HepG2 (cell line): ENCODE measurements around the gene CDK2AP2. TPM values are rescaled to one million over a fixed set of nuclear protein-coding genes. Genes with fewer than 3 reads are reported as not detected.

Source experiments
- BRCA1 ChIP-seq: sonication (generic); formaldehyde crosslinking; IDR thresholded peaks from 2 replicates; pipeline ENCODE4 v1.4.0; 2020; ENCODE audit warnings: missing genetic modification reagents
- E2F5 ChIP-seq: sonication (generic); formaldehyde crosslinking; conservative IDR thresholded peaks from 2 replicates; pipeline ENCODE4 v1.4.0; 2020; ENCODE audit warnings: missing genetic modification reagents
- EEA1 ChIP-seq: sonication (generic); formaldehyde crosslinking; IDR thresholded peaks from 2 replicates; pipeline ENCODE4 v1.5.1; 2020; ENCODE audit warnings: mild to moderate bottlenecking, missing genetic modification reagents, borderline replicate concordance
- KLF15 ChIP-seq: sonication (generic); formaldehyde crosslinking; IDR thresholded peaks from 2 replicates; pipeline ENCODE4 v1.8.1; 2023; ENCODE audit warnings: borderline replicate concordance, mild to moderate bottlenecking, inconsistent platforms, missing genetic modification reagents, mixed read lengths
- MTA1 ChIP-seq: sonication (generic); formaldehyde crosslinking; IDR thresholded peaks from 2 replicates; pipeline ENCODE4 v1.4.0; 2020; ENCODE audit warnings: missing genetic modification reagents, mild to moderate bottlenecking, borderline replicate concordance
- TFDP1 ChIP-seq: IDR thresholded peaks from 2 replicates; pipeline ENCODE4 v1.6.1; 2016; ENCODE audit warnings: missing compliant biosample characterization, missing genetic modification reagents, borderline replicate concordance
- TFE3 ChIP-seq: IDR thresholded peaks from 2 replicates; pipeline ENCODE4 v1.6.1; 2016
- ZBTB2 ChIP-seq: sonication (generic); formaldehyde crosslinking; IDR thresholded peaks from 2 replicates; pipeline ENCODE4 v1.8.0; 2022; ENCODE audit warnings: low read depth, missing genetic modification reagents
- ZBTB20 ChIP-seq: sonication (generic); formaldehyde crosslinking; IDR thresholded peaks from 2 replicates; pipeline ENCODE4 v1.8.1; 2023; ENCODE audit warnings: missing genetic modification reagents, low read depth, mild to moderate bottlenecking, borderline replicate concordance
- ZBTB40 ChIP-seq, 2 experiments: fragments of 450-650 bp in 1 of 2; sonication (generic) in 1 of 2; formaldehyde crosslinking in 1 of 2; IDR thresholded peaks; 2 replicates each; pipeline versions ENCODE4 v1.6.1 to v1.8.0; 2016 to 2022; ENCODE audit warnings: antibody characterized with exemption in 1 of 2, mild to moderate bottlenecking in 1 of 2, missing genetic modification reagents in 1 of 2
- ZNF205 ChIP-seq: IDR thresholded peaks from 2 replicates; pipeline ENCODE4 v1.6.1; 2018; ENCODE audit warnings: missing biosample characterization, missing genetic modification reagents
- ZNF572 ChIP-seq: sonication (generic); formaldehyde crosslinking; IDR thresholded peaks from 2 replicates; pipeline ENCODE4 v1.5.1; 2020; ENCODE audit warnings: mild to moderate bottlenecking, missing genetic modification reagents
- polyA plus RNA-seq, 8 experiments: library from polyadenylated mRNA; depleted of rRNA in 3 of 8; stranded (reverse) in 7 of 8; unstranded in 1 of 8; fragments of >200 nt; fragmentation: Illumina TruSeq in 4 of 8; extraction: Trizol in 4 of 8; gene quantifications; 2 replicates each; pipeline versions ENCODE4 v1.2.1 to v1.2.3, GENCODE V29; 2011 to 2016; ENCODE audit warnings: low read depth in 4 of 8, missing spikeins in 1 of 8, mixed read lengths in 1 of 8; ENCODE audit not compliant: insufficient read depth in 1 of 8
- total RNA-seq, 5 experiments: library from RNA; depleted of rRNA; stranded (reverse); fragments of >200 nt; fragmentation: Illumina TruSeq; extraction: Trizol; gene quantifications; 2 replicates each; pipeline ENCODE4 v1.2.3, GENCODE V29; 2016; ENCODE audit warnings: low read depth in 1 of 5

The CDK2AP2 gene
- total and polyA plus RNA-seq, 2 of the 13 experiments (the other 11 are each of a cell fraction or from before 2014, with no cell fraction given) = 15.0 to 23.2 TPM

- TF ChIP-seq ZBTB2 (CRISPR knock-in tag) (no peak), ZBTB40 (IDR thresholded peaks at IDR 0.05) (no peak), ZBTB40 (CRISPR knock-in tag; IDR thresholded peaks at IDR 0.05) (peak; percentile 33; the same call in 1 of the 2 replicates), EEA1 (no peak), ZNF572 (CRISPR knock-in tag) (0 out of 2 replicates have a peak, but pooled peaks have one; percentile 81), MTA1 (no peak), KLF15 (no peak), TFE3 (CRISPR knock-in tag) (no peak; the same call in 1 of the 2 replicates), BRCA1 (CRISPR knock-in tag) (peak; percentile 51; the same call in 1 of the 2 replicates), TFDP1 (CRISPR knock-in tag) (0 out of 2 replicates have a peak, but pooled peaks have one; percentile 46), E2F5 (CRISPR knock-in tag) (no peak), ZBTB20 (CRISPR knock-in tag) (no peak; the same call in 1 of the 2 replicates), ZNF205 (CRISPR knock-in tag) (no peak; the same call in 1 of the 2 replicates)
Measured at GRCh38 chr11:67508486-67509121, 642 bp upstream of the CDK2AP2 start (continued).
